Activated T-helper 2 cell treated with anti-CD3 and anti-CD28 coated beads, Interferon-gamma antibody, Interleukin-2, Interleukin-4, amounts not matched to agents 10 μg/mL and 5 μg/mL and 100 μg/mL, durations not matched to agents 14 hours and 24 hours and 36 hours (primary cell): Measurements from ENCODE around the gene PMFBP1. TPM values are rescaled to one million over a fixed set of nuclear protein-coding genes. Genes with fewer than 3 reads are reported as not detected.

Source experiments
- DNase-seq: peaks from one replicate; pipeline ENCODE4 v3.0.0; 2021; ENCODE audit warnings: low spot score
- H3K27ac Mint-ChIP-seq: one replicate; pipeline ENCODE4 v1.8.0; 2021; ENCODE audit warnings: mixed read lengths
- H3K27me3 Mint-ChIP-seq: one replicate; pipeline ENCODE4 v1.8.0; 2021; ENCODE audit warnings: low read depth, mixed read lengths
- H3K36me3 Mint-ChIP-seq: one replicate; pipeline ENCODE4 v1.8.0; 2021; ENCODE audit warnings: low read depth, mixed read lengths
- H3K4me1 Mint-ChIP-seq: one replicate; pipeline ENCODE4 v1.8.0; 2021; ENCODE audit warnings: low read depth, mixed read lengths
- H3K4me3 Mint-ChIP-seq: one replicate; pipeline ENCODE4 v1.8.0; 2021; ENCODE audit warnings: low read depth, mild to moderate bottlenecking, moderate library complexity, mixed read lengths
- H3K9me3 Mint-ChIP-seq: one replicate; pipeline ENCODE4 v1.8.0; 2021; ENCODE audit warnings: mixed read lengths
- intact Hi-C: fragments of 100-400 bp; cut with micrococcal nuclease; formaldehyde crosslinking; loops from one replicate; pipeline ENCODE4 v1.15.1; 2023
- total RNA-seq: library from RNA; stranded (reverse); gene quantifications from 2 replicates; pipeline ENCODE4 v1.2.3, GENCODE V29; 2022

Gene PMFBP1
- total RNA-seq, 1 donor from 2014 or later: not detected

DNA sequence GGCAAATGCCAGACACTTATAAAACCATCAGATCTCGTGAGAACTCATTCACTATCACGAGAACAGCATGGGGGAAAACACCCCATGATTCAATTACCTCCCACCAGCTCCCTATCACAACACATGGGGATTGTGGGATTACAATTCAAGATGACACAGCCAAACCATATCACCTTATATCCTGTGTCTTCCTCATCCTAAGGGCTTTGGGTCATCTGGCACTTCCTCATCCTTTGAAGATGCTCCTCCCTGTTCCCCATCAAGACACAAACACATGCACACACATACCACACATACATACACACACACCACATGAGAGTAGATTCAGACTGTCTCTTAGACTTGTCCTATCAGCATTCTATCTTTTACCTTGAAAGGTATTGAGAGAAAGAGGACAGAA lies 2.8 kb upstream of the PMFBP1 start:
- intact Hi-C loops: no loop called here
- no peaks in the 10 kb centered on the region for H3K36me3 Mint-ChIP-seq
- H3K9me3 Mint-ChIP-seq: peaks cover 9% of the 10 kb centered on the region
- H3K27ac Mint-ChIP-seq: no peak overlapping the region
- no peak overlapping the region for H3K4me3 Mint-ChIP-seq
- no peak for DNase-seq
- H3K27me3 Mint-ChIP-seq: no peaks in the 10 kb centered on the region
- no peaks in the 10 kb centered on the region for H3K4me1 Mint-ChIP-seq

DNA sequence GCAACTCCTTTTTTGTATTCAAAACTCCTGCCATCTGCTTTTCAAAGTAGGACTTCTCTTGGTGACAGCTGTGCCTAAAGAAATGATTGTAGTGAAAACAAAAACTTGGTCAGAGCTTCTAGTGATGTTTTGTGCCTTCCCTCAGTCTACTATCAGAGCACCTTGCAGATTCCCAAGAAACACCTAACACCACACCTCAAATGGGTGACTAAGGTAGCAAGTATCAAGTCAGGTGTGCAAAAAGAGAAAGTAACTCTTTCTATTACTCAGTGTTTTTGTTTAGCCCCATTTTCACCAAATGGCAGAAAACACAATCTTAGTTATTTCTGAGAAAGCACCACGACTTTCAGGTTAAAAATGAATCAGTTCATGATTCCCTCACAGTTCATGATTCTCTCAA lies 2.0 kb upstream of the PMFBP1 start:
- intact Hi-C loops: no loop called here
- Mint-ChIP-seq H3K4me1 (no peaks in the 10 kb centered on the region), H3K4me3 (no peak overlapping the region), H3K36me3 (no peaks in the 10 kb centered on the region), H3K9me3 (peaks cover 9% of the 10 kb centered on the region), H3K27me3 (no peaks in the 10 kb centered on the region), H3K27ac (no peak overlapping the region)
- no peak for DNase-seq

DNA sequence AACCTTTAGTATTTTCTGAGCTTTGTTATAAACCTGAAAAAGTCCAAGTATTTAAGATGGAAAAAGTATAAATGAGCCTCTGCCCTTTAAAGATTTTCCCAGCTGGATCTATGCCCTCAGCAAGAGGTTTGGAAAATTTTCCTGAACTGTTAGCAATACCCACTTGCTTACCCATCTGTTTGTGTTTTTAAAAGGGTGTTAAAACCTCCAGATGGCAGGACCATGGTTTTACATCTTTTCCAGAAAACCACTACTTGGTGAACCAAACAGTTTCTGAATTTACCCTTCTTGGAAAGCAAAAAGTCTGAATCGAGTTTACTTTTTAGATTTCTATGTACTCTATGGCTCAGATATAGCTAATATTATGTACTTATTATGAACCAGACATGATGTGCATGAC lies 719 bp downstream of the PMFBP1 start:
- no peaks in the 10 kb centered on the region for H3K36me3 Mint-ChIP-seq
- intact Hi-C loops: no loop called here
- peaks cover 9% of the 10 kb centered on the region for H3K9me3 Mint-ChIP-seq
- DNase-seq: no peak
- peaks cover 2% of the 10 kb centered on the region for H3K27me3 Mint-ChIP-seq
- no peak overlapping the region for H3K4me3 Mint-ChIP-seq
- H3K4me1 Mint-ChIP-seq: no peaks in the 10 kb centered on the region
- no peak overlapping the region for H3K27ac Mint-ChIP-seq

DNA sequence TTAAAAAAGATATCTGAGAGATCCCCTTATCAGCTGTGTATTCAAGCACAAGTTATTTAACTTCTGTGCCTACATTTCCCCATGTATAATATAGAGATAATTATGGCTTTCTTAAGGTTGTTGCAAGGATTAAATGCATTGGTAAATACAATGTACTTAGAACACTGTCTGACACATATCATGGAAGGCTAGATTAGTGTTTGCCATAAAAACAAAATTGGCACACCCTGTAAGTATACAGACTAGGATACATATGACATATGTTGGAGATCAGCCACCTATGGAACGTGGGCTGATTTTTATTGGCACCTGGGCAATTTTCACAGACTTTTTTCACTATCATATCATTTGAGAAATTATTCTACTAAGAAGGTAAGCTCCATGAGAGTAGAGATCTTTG lies 2.2 kb downstream of the PMFBP1 start:
- DNase-seq: no peak
- H3K4me3 Mint-ChIP-seq: no peak overlapping the region
- peaks cover 9% of the 10 kb centered on the region for H3K9me3 Mint-ChIP-seq
- intact Hi-C loops: no loop called here
- no peak overlapping the region for H3K27ac Mint-ChIP-seq
- H3K4me1 Mint-ChIP-seq: no peaks in the 10 kb centered on the region
- no peaks in the 10 kb centered on the region for H3K36me3 Mint-ChIP-seq
- peaks cover 2% of the 10 kb centered on the region for H3K27me3 Mint-ChIP-seq

DNA sequence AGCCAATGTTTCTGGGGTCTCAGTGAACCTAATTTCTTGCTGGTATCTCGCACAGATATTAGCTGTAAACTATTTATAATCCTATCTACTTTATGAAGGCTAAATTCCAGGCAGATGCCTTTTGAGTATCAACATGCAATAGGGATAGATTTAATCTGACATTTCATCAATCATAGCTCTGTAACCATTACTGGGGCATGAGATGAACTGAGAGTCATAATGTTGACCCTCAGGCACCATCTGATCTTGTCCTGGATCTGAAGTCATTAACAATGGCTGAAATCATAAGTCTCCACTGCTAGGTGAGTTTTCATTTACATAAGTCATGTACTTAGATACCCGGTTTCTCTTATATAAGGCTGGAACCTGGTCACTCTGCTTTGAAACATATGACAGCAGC lies 3.6 kb downstream of the PMFBP1 start:
- Mint-ChIP-seq H3K27me3 (peaks cover 2% of the 10 kb centered on the region), H3K4me3 (no peak overlapping the region), H3K4me1 (no peaks in the 10 kb centered on the region), H3K9me3 (peaks cover 7% of the 10 kb centered on the region), H3K27ac (no peak overlapping the region), H3K36me3 (no peaks in the 10 kb centered on the region)
- intact Hi-C loops: no loop called here
- no peak for DNase-seq

DNA sequence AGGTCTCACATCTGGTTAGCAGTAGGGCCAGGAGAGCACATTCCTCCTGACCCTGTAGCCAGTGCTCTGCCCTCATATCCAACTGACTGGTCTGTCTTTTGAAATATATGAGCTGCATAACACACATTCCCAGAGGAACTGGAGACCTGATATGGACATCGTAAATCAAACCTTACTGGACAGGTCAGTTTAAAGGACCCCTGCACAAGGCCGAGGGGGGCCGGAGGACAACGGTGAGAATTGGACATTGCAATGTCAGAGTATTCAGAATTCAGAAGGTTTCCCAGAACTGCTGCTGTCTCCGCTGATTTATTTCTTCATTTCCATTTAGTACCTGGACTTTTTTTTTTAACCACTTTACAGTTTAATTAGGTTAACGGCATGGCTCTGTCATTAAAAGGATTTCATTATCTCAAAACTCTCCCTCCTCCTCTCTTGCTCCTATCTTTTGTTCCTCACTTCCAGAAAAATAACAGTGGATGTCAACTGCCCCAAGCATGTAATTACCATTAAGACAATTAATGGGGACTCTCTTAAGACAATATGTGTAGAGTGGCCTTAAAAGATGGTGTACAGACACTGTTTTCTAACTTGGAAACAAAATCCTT lies 4.9 kb downstream of the PMFBP1 start:
- Mint-ChIP-seq H3K27ac (no peak overlapping the region), H3K4me1 (no peaks in the 10 kb centered on the region), H3K9me3 (no peaks in the 10 kb centered on the region), H3K4me3 (no peak overlapping the region), H3K27me3 (peaks cover 2% of the 10 kb centered on the region), H3K36me3 (no peaks in the 10 kb centered on the region)
- intact Hi-C loops: no loop called here
- DNase-seq: no peak

DNA sequence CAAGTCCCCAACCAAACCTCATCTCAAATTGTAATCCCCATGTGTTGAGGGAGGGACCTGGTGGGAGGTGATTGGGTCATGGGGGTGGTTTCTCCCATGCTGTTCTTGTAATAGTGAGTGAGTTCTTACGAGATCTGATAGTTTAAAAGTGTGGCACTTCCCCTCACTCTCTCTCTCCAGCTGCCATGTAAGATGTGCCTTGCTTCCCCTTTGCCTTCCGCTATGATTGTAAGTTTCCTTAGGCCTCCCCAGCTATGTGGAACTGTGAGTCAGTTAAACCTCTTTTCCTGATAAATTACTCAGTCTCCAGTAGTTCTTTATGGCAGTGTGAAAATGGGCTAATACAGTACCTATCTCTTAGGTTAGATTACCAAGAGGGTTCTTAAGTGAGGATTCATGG lies 5.8 kb downstream of the PMFBP1 start:
- Mint-ChIP-seq H3K27ac (no peak overlapping the region), H3K27me3 (peaks cover 2% of the 10 kb centered on the region), H3K4me1 (no peaks in the 10 kb centered on the region), H3K9me3 (no peaks in the 10 kb centered on the region), H3K4me3 (no peak overlapping the region), H3K36me3 (no peaks in the 10 kb centered on the region)
- no peak for DNase-seq
- intact Hi-C loops: no loop called here

DNA sequence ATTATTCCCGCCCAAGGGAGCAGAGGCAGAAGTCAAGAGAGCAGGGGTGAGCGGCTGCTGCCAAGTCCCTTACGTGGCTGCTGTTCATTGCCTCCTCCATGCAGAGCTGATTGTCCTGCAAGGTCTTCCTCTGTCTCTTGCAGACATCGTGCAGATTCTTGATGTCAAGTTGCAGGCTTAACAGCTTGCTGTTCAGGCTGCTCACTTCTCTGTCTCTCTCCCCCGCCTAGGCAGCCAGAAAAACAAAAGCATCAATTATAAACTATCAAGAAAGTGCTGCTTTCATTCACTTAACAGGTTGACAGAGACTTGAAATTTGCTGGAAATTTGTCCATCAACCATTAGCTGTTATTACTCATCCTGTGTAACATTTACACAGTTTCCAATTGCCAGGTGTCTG lies 7.3 kb downstream of the PMFBP1 start:
- Mint-ChIP-seq H3K27me3 (peaks cover 2% of the 10 kb centered on the region), H3K4me3 (no peak overlapping the region), H3K4me1 (no peaks in the 10 kb centered on the region), H3K36me3 (no peaks in the 10 kb centered on the region), H3K9me3 (no peaks in the 10 kb centered on the region), H3K27ac (no peak overlapping the region)
- intact Hi-C loops: no loop called here
- no peak for DNase-seq

DNA sequence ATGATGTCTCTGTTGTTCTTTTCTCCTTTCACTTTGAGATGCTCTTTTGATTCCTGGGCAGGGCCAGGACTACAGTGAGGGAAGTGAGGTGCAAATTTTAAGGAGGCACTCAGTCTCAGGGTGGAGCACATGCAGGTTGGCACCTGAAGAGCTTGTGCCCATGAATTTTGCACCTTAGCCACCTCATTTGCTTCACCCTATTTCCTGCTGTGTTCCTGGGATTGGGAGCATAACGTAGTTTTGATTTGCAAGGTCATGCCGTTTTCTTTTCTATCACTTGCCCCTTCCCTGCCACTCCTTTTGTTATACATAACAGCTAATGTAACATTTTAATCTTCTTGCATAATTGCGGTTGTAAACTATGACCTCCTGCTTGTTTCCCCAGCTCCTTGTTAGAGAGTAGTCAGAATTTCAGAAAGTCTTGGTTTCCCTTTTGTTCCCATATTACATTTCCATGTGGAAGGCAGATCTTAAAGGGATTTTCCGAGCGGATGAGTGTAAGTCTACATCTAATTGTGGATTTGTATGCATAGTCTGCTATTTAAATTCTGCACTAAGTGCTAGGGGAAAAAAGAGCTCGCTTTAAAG lies 9.8 kb downstream of the PMFBP1 start:
- H3K4me1 Mint-ChIP-seq: no peaks in the 10 kb centered on the region
- no peak overlapping the region for H3K4me3 Mint-ChIP-seq
- DNase-seq: no peak
- H3K27ac Mint-ChIP-seq: no peak overlapping the region
- intact Hi-C loops: no loop called here
- no peaks in the 10 kb centered on the region for H3K9me3 Mint-ChIP-seq
- peaks cover 2% of the 10 kb centered on the region for H3K27me3 Mint-ChIP-seq
- H3K36me3 Mint-ChIP-seq: no peaks in the 10 kb centered on the region

DNA sequence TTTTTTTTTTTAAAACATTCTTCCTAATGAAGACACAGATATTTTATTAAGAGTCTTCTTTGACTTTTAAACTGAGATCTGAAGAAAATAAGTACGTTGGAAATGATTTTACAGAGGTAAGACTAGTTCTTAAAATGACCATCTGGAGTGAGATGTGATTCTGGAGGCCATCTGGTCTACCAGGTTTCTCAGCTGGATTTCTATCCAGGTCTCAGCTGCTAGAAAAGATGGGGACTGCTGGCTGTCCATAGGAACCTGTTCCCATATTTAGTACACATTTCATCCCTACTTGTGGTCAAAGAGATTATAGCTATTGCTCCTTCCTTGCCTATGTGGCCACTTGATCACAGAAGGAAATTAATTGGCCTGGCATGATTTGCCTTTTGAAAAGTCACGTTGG lies 12.2 kb downstream of the PMFBP1 start:
- Mint-ChIP-seq H3K9me3 (no peaks in the 10 kb centered on the region), H3K4me3 (no peak overlapping the region), H3K27ac (no peak overlapping the region), H3K4me1 (no peaks in the 10 kb centered on the region), H3K27me3 (peaks cover 2% of the 10 kb centered on the region), H3K36me3 (no peaks in the 10 kb centered on the region)
- intact Hi-C loops: no loop called here
- no peak for DNase-seq

DNA sequence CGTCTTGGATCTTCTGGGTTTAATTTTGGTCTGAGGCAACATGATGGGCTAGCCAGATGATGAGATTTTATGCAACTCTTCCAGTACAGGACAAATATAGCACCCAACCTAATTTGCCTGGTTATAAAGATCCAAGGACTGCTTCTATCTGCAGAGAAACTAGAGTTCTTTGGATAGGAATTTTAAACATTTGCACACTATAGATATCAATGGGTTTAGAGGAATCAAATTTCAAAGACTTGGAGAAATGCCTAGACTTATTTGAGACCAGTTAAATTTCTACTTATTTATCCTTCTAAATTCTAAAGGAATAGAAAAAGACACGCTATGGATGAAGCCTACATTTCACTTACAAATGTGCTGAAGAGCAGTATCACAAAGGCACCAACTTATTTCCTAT lies 12.6 kb downstream of the PMFBP1 start:
- H3K27me3 Mint-ChIP-seq: peaks cover 2% of the 10 kb centered on the region
- no peaks in the 10 kb centered on the region for H3K9me3 Mint-ChIP-seq
- intact Hi-C loops: no loop called here
- no peak for DNase-seq
- H3K36me3 Mint-ChIP-seq: no peaks in the 10 kb centered on the region
- no peak overlapping the region for H3K4me3 Mint-ChIP-seq
- H3K4me1 Mint-ChIP-seq: no peaks in the 10 kb centered on the region
- no peak overlapping the region for H3K27ac Mint-ChIP-seq

DNA sequence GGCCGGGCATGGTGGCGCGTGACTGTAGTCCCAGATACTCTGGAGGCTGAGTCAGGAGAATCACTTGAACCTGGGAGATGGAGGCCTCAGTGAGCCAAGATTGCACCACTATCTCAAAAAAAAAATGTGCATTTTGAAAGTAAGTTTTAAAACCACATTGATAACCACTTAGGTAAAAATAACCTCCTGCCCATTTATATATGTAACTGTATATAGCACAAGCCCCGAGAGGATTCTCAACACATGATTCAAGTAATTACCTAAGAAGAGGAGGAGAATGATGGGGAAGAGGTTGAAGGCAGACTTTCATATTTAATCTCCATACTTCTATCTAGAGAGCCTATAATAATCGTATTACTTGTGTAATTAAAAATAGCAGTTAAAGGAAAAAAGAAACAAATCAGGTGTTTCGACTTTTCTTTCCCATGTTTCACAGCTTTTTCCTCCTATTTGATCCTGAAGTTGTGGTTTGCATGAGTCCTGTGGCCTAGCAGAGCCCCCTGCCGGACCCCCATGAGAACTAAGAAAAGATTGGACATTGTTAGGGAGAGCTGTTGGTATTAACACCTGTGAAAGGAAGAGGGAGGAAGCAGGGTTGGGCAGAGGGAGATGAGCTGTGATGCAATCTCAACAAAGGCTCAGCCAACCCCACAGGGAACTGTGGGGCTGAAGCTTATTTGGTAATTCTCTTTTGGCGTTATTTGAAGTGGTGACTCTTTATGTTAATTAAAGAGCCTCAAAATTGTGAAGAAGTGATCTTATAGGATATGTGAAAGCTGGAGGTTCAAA lies 22.1 kb downstream of the PMFBP1 start:
- intact Hi-C loops: no loop called here
- H3K27me3 Mint-ChIP-seq: no peaks in the 10 kb centered on the region
- no peaks in the 10 kb centered on the region for H3K36me3 Mint-ChIP-seq
- no peak for DNase-seq
- no peaks in the 10 kb centered on the region for H3K4me1 Mint-ChIP-seq
- no peak overlapping the region for H3K4me3 Mint-ChIP-seq
- H3K9me3 Mint-ChIP-seq: no peaks in the 10 kb centered on the region
- H3K27ac Mint-ChIP-seq: no peak overlapping the region

DNA sequence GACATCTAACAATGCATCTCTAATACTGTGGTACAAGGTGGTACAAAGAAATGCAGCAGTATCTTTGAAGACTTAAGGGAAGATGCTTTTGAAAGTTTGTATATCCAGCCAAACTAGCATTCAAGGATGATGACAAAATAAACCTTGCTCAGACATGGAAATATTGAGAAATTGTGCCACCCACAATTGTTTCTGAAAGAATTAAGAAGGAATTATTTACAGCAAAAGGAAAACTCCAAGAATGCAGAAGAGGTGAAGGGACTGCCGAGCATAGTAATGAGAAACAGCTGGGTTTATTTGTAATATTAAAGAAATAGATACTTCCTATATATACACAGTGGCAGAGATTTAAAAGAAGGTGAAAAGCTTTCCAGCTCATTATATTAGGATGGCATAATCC lies 29.5 kb downstream of the PMFBP1 start:
- no peak for DNase-seq
- Mint-ChIP-seq H3K4me3 (no peak overlapping the region), H3K9me3 (no peaks in the 10 kb centered on the region), H3K36me3 (no peaks in the 10 kb centered on the region), H3K27ac (no peak overlapping the region), H3K27me3 (peaks cover 2% of the 10 kb centered on the region), H3K4me1 (no peaks in the 10 kb centered on the region)
- intact Hi-C loops: no loop called here
